Neural cell (in vitro differentiated cells): Measurements from ENCODE around the gene PRPSAP1. TPM values are rescaled to one million over a fixed set of nuclear protein-coding genes. Genes with fewer than 3 reads are reported as not detected.

Experiments used
- H2AFZ ChIP-seq: fragments of 200-600, 300-800 bp; sonication (generic), shearing (Covaris generic); 2 replicates; pipeline ENCODE4 v1.6.0; 2014; ENCODE audit warnings: low read depth, mild to moderate bottlenecking, antibody characterized with exemption, low read length, moderate library complexity
- H3F3A ChIP-seq: fragments of 200-600 bp; shearing (Covaris generic); 2 replicates; pipeline ENCODE4 v1.6.1; 2016; ENCODE audit warnings: mild to moderate bottlenecking, moderate library complexity, mixed read lengths, antibody characterized with exemption, low read length; ENCODE audit not compliant: insufficient read depth, poor library complexity, severe bottlenecking
- H3K27ac ChIP-seq: fragments of 200-600, 300-800 bp; sonication (generic), shearing (Covaris generic); 2 replicates; pipeline ENCODE4 v1.5.1; 2014; ENCODE audit warnings: mild to moderate bottlenecking, low read length, moderate library complexity
- H3K27me3 ChIP-seq: fragments of 300-800, 200-600 bp; sonication (generic), shearing (Covaris generic); 2 replicates; pipeline ENCODE4 v1.6.0; 2014; ENCODE audit warnings: mild to moderate bottlenecking, low read depth, low read length, moderate library complexity; ENCODE audit not compliant: insufficient read depth
- H3K36me3 ChIP-seq: fragments of 300-800, 200-600 bp; sonication (generic), shearing (Covaris generic); 2 replicates; pipeline ENCODE4 v1.5.1; 2014; ENCODE audit warnings: mild to moderate bottlenecking, antibody characterized with exemption, low read length, moderate library complexity; ENCODE audit not compliant: insufficient read depth
- H3K4me2 ChIP-seq: fragments of 300-800, 200-600 bp; sonication (generic), shearing (Covaris generic); 2 replicates; pipeline ENCODE4 v1.6.0; 2014; ENCODE audit warnings: mild to moderate bottlenecking, low read length
- H3K4me3 ChIP-seq: fragments of 300-800, 200-600 bp; sonication (generic), shearing (Covaris generic); 2 replicates; pipeline ENCODE4 v1.5.1; 2014; ENCODE audit warnings: mild to moderate bottlenecking, low read length, moderate library complexity
- H3K79me2 ChIP-seq: fragments of 200-600 bp; shearing (Covaris generic); replicated peaks from 2 replicates; pipeline ENCODE4 v1.6.0; 2014; ENCODE audit warnings: mild to moderate bottlenecking, low read length, moderate library complexity; ENCODE audit not compliant: insufficient read depth
- H3K9ac ChIP-seq: fragments of 300-800, 200-600 bp; sonication (generic), shearing (Covaris generic); 2 replicates; pipeline ENCODE4 v1.6.1; 2016; ENCODE audit warnings: mild to moderate bottlenecking, low read length, mixed read lengths
- H3K9me2 ChIP-seq: fragments of 200-600 bp; shearing (Covaris generic); 2 replicates; pipeline ENCODE4 v1.6.1; 2016; ENCODE audit warnings: mild to moderate bottlenecking, low read length, mixed read lengths; ENCODE audit not compliant: insufficient read depth
- H3K9me3 ChIP-seq: fragments of 200-600, 300-800 bp; sonication (generic), shearing (Covaris generic); 2 replicates; pipeline ENCODE4 v1.6.1; 2016; ENCODE audit warnings: mild to moderate bottlenecking, mixed run types, low read length, moderate library complexity, mixed read lengths
- H4K20me1 ChIP-seq: fragments of 200-600 bp; shearing (Covaris generic); 2 replicates; pipeline ENCODE4 v1.6.1; 2016; ENCODE audit warnings: mild to moderate bottlenecking, mixed run types; ENCODE audit not compliant: insufficient read depth
- CTCF ChIP-seq: fragments of 450-650 bp; IDR thresholded peaks from 2 replicates; pipeline ENCODE4 v1.5.1; 2014; ENCODE audit warnings: antibody characterized with exemption, mild to moderate bottlenecking, moderate library complexity; ENCODE audit not compliant: poor library complexity, severe bottlenecking
- EP300 ChIP-seq: fragments of 450-650 bp; conservative IDR thresholded peaks from 2 replicates; pipeline ENCODE4 v1.6.1; 2014; ENCODE audit warnings: antibody characterized with exemption, mild to moderate bottlenecking, moderate library complexity; ENCODE audit not compliant: poor library complexity, severe bottlenecking
- EZH2 ChIP-seq: fragments of 200-600, 300-800 bp; shearing (Covaris generic), sonication (generic); IDR thresholded peaks from 2 replicates; pipeline ENCODE4 v1.6.1; 2014; ENCODE audit warnings: antibody characterized with exemption, low read length, borderline replicate concordance, mild to moderate bottlenecking; ENCODE audit not compliant: insufficient read depth, poor library complexity, severe bottlenecking
- MXI1 ChIP-seq: fragments of 450-650 bp; conservative IDR thresholded peaks from 2 replicates; pipeline ENCODE4 v1.6.1; 2014; ENCODE audit warnings: antibody characterized with exemption, mild to moderate bottlenecking; ENCODE audit not compliant: poor library complexity, severe bottlenecking
- POLR2AphosphoS5 ChIP-seq: IDR thresholded peaks from 2 replicates; pipeline ENCODE4 v1.6.1; 2012
- RAD21 ChIP-seq: fragments of 450-650 bp; conservative IDR thresholded peaks from 2 replicates; pipeline ENCODE4 v1.6.1; 2014; ENCODE audit warnings: antibody characterized with exemption, mild to moderate bottlenecking, moderate library complexity
- REST ChIP-seq: IDR thresholded peaks from 2 replicates; pipeline ENCODE4 v1.6.1; 2012; ENCODE audit warnings: borderline replicate concordance
- SMC3 ChIP-seq: fragments of 450-650 bp; conservative IDR thresholded peaks from 2 replicates; pipeline ENCODE4 v1.6.1; 2014; ENCODE audit warnings: antibody characterized with exemption, mild to moderate bottlenecking, moderate library complexity; ENCODE audit not compliant: poor library complexity
- TAF1 ChIP-seq: IDR thresholded peaks from 2 replicates; pipeline ENCODE4 v1.6.1; 2012; ENCODE audit warnings: low read depth
- polyA plus RNA-seq: library from polyadenylated mRNA; depleted of rRNA; stranded (reverse); fragments of >200 nt; gene quantifications from 2 replicates; pipeline ENCODE4 v1.2.3, GENCODE V29; 2014

PRPSAP1 gene
- polyA plus RNA-seq, 1 donor from 2014 or later: 73.8 TPM

- TF ChIP-seq RAD21 (no peak), EP300 (peak; percentile 46), POLR2AphosphoS5 (peak; percentile 74), SMC3 (no peak), REST (peak; percentile 48)
- no peak overlapping the region for H3K9ac ChIP-seq
- H3K4me2 ChIP-seq: no peak overlapping the region
- H3K27ac ChIP-seq: peak overlapping the region; percentile 44
- no peaks in the 10 kb centered on the region for H3K9me2 ChIP-seq
- no peaks in the 10 kb centered on the region for H3K79me2 ChIP-seq
- no peaks in the 10 kb centered on the region for H3K27me3 ChIP-seq
- H3K4me3 ChIP-seq: peak overlapping the region; percentile 16
- no peaks in the 10 kb centered on the region for H3K9me3 ChIP-seq
- no peaks in the 10 kb centered on the region for H3F3A ChIP-seq
- no peaks in the 10 kb centered on the region for H4K20me1 ChIP-seq
- no peaks in the 10 kb centered on the region for H3K36me3 ChIP-seq
- H2AFZ ChIP-seq: no peak overlapping the region
Observed at GRCh38 chr17:76369804-76370203, 16.1 kb upstream of the PRPSAP1 start.

GRCh38 chr17:76369379-76369778 lies 15.7 kb upstream of the PRPSAP1 start:
- H3K79me2 ChIP-seq: no peaks in the 10 kb centered on the region
- no peaks in the 10 kb centered on the region for H3K9me2 ChIP-seq
- H3K4me2 ChIP-seq: no peak overlapping the region
- H3K9me3 ChIP-seq: no peaks in the 10 kb centered on the region
- peak overlapping the region; percentile 16 for H3K4me3 ChIP-seq
- H4K20me1 ChIP-seq: no peaks in the 10 kb centered on the region
- H3F3A ChIP-seq: no peaks in the 10 kb centered on the region
- no peak for TF ChIP-seq SMC3
- no peak for TF ChIP-seq CTCF
- no peak for TF ChIP-seq POLR2AphosphoS5
- no peak for TF ChIP-seq RAD21
- TF ChIP-seq EZH2: no peak
- H3K27ac ChIP-seq: peak overlapping the region; percentile 44
- H3K27me3 ChIP-seq: no peaks in the 10 kb centered on the region
- no peak overlapping the region for H2AFZ ChIP-seq
- no peak overlapping the region for H3K9ac ChIP-seq
- H3K36me3 ChIP-seq: no peaks in the 10 kb centered on the region

GRCh38 chr17:76368545-76368944 lies 14.8 kb upstream of the PRPSAP1 start:
- H3K9me2 ChIP-seq: no peaks in the 10 kb centered on the region
- no peaks in the 10 kb centered on the region for H3K79me2 ChIP-seq
- H3K4me3 ChIP-seq: no peak overlapping the region
- H3F3A ChIP-seq: no peaks in the 10 kb centered on the region
- no peak overlapping the region for H3K27ac ChIP-seq
- TF ChIP-seq TAF1: no peak
- TF ChIP-seq MXI1: no peak
- TF ChIP-seq REST: no peak
- TF ChIP-seq EP300: no peak
- no peak for TF ChIP-seq POLR2AphosphoS5
- no peak for TF ChIP-seq EZH2
- H3K9me3 ChIP-seq: no peaks in the 10 kb centered on the region
- no peaks in the 10 kb centered on the region for H4K20me1 ChIP-seq
- H3K4me2 ChIP-seq: no peak overlapping the region
- no peaks in the 10 kb centered on the region for H3K27me3 ChIP-seq
- no peaks in the 10 kb centered on the region for H3K36me3 ChIP-seq
- no peak overlapping the region for H2AFZ ChIP-seq
- no peak overlapping the region for H3K9ac ChIP-seq
